B cell (primary cell): ENCODE results near the gene DSCAML1. TPM values are rescaled to one million over a fixed set of nuclear protein-coding genes. Genes with fewer than 3 reads are reported as not detected.

ENCODE experiments used
- ATAC-seq: fragments of 200-7000 bp; cut with Tn5 transposase; one replicate; pipeline ENCODE4 v1.10.0; 2021; ENCODE audit warnings: low read depth, mild to moderate bottlenecking, moderate number of reproducible peaks, moderate library complexity
- CTCF ChIA-PET: fragments of 350-600 bp; sonication (Branson Sonifier 250); formaldehyde crosslinking; loops from one replicate; lab custom pipeline; 2021; ENCODE audit warnings: antibody characterized with exemption, inconsistent platforms; lab: Charles Lee
- POLR2A ChIA-PET: fragments of 350-600 bp; sonication (Branson Sonifier 250); formaldehyde crosslinking; loops from one replicate; lab custom pipeline; 2021; ENCODE audit warnings: antibody characterized with exemption; lab: Charles Lee
- DNase-seq: peaks from one replicate; pipeline ENCODE4 v3.0.0; 2013
- H2AFZ ChIP-seq: 2 replicates; pipeline ENCODE4 v1.6.1; 2012; ENCODE audit warnings: mild to moderate bottlenecking, low read depth, low read length; ENCODE audit not compliant: insufficient read depth, poor library complexity, severe bottlenecking
- H3K27ac ChIP-seq, 2 donors: 1 replicate in 1 of 2; 2 replicates in 1 of 2; pipeline ENCODE4 v1.5.1; 2012 to 2013; ENCODE audit warnings: low read length in 2 of 2, mild to moderate bottlenecking in 2 of 2, moderate library complexity in 1 of 2
- H3K27me3 ChIP-seq, 4 experiments: fragments of 200-600 bp in 1 of 4; sonication (generic) in 1 of 4; replicated peaks in 1 of 4; 1 replicate in 2 of 4; 2 replicates in 2 of 4; pipeline versions ENCODE4 v1.6.1 to v1.7.0; 2013 to 2016; ENCODE audit warnings: low read length in 3 of 4, mild to moderate bottlenecking in 2 of 4, mixed read lengths in 1 of 4, moderate library complexity in 1 of 4; ENCODE audit not compliant: insufficient read depth in 4 of 4, control insufficient read depth in 3 of 4; ENCODE audit errors: control extremely low read depth in 1 of 4
- H3K36me3 ChIP-seq, 2 experiments: replicated peaks in 1 of 2; 1 replicate in 1 of 2; 2 replicates in 1 of 2; pipeline versions ENCODE4 v1.6.1 to v1.7.1; 2013; ENCODE audit warnings: low read length in 1 of 2; ENCODE audit not compliant: insufficient read depth in 2 of 2, control insufficient read depth in 1 of 2; ENCODE audit errors: control extremely low read depth in 1 of 2, extremely low read depth in 1 of 2
- H3K4me1 ChIP-seq, 2 donors: fragments of 200-600 bp in 1 of 2; sonication (generic) in 1 of 2; 1 replicate in 1 of 2; 2 replicates in 1 of 2; pipeline versions ENCODE4 v1.5.1 to v1.6.1; 2013 to 2017; ENCODE audit warnings: low read length in 2 of 2; ENCODE audit not compliant: control insufficient read depth in 2 of 2, insufficient read depth in 2 of 2
- H3K4me2 ChIP-seq: replicated peaks from 2 replicates; pipeline ENCODE3; 2012; ENCODE audit warnings: mild to moderate bottlenecking, low read depth, low read length; ENCODE audit not compliant: poor library complexity, severe bottlenecking
- H3K4me3 ChIP-seq, 5 experiments: fragments of 200-600 bp in 1 of 5; sonication (generic) in 1 of 5; 1 replicate in 3 of 5; 2 replicates in 2 of 5; pipeline versions ENCODE4 v1.5.1 to v1.7.0; 2011 to 2016; ENCODE audit warnings: low read length in 4 of 5, mild to moderate bottlenecking in 4 of 5, low read depth in 2 of 5, control low read depth in 1 of 5, moderate library complexity in 1 of 5; ENCODE audit not compliant: insufficient read depth in 1 of 5; ENCODE audit errors: control extremely low read depth in 1 of 5, extremely low read depth in 1 of 5
- H3K79me2 ChIP-seq: fragments of 200-600 bp; sonication (generic); one replicate; pipeline ENCODE4 v1.6.0; 2016; ENCODE audit warnings: low read length; ENCODE audit not compliant: control insufficient read depth, insufficient read depth
- H3K9ac ChIP-seq: fragments of 200-600 bp; sonication (generic); 2 replicates; pipeline ENCODE4 v1.6.1; 2017; ENCODE audit warnings: mild to moderate bottlenecking, low read length, moderate library complexity
- H3K9me3 ChIP-seq, 3 donors: one replicate each; pipeline versions ENCODE4 v1.6.1 to v1.7.1; 2013; ENCODE audit warnings: low read length in 2 of 3; ENCODE audit not compliant: control insufficient read depth in 2 of 3, insufficient read depth in 1 of 3; ENCODE audit errors: control extremely low read depth in 1 of 3
- H4K20me1 ChIP-seq: 2 replicates; pipeline ENCODE4 v1.6.0; 2012; ENCODE audit warnings: mild to moderate bottlenecking, low read length; ENCODE audit not compliant: insufficient read depth, control insufficient read depth, poor library complexity, severe bottlenecking
- H3K27ac Mint-ChIP-seq: one replicate; pipeline ENCODE4 v1.8.0; 2021; ENCODE audit warnings: mixed read lengths
- H3K27me3 Mint-ChIP-seq: one replicate; pipeline ENCODE4 v1.8.0; 2021; ENCODE audit warnings: mixed read lengths
- H3K4me1 Mint-ChIP-seq: one replicate; pipeline ENCODE4 v1.8.0; 2021; ENCODE audit warnings: mixed read lengths
- H3K4me3 Mint-ChIP-seq: one replicate; pipeline ENCODE4 v1.8.0; 2021; ENCODE audit warnings: mixed read lengths
- H3K9me3 Mint-ChIP-seq: one replicate; pipeline ENCODE4 v1.8.0; 2022; ENCODE audit warnings: mixed read lengths; ENCODE audit not compliant: insufficient read depth
- EZH2 ChIP-seq: IDR thresholded peaks from 2 replicates; pipeline ENCODE4 v1.6.1; 2012; ENCODE audit warnings: borderline replicate concordance, low read depth, mild to moderate bottlenecking, moderate library complexity, low read length; ENCODE audit not compliant: insufficient read depth, poor library complexity, severe bottlenecking
- WGBS: methylation state at CpG from one replicate; pipeline ENCODE4 v1.1.5; 2013; ENCODE audit warnings: missing lambda C conversion rate; ENCODE audit not compliant: insufficient coverage; 5-methylcytosine and 5-hydroxymethylcytosine counted together
- intact Hi-C: fragments of 100-400 bp; cut with micrococcal nuclease; formaldehyde crosslinking; loops from one replicate; pipeline ENCODE4 v1.10.0; 2022
- polyA plus RNA-seq: library from polyadenylated mRNA; depleted of rRNA; stranded (reverse); fragments of >200 nt; gene quantifications from 2 replicates; pipeline ENCODE4 v1.2.3, GENCODE V29; 2012
- total RNA-seq, 2 donors: library from RNA; stranded (reverse); fragments of 120-200 nt in 1 of 2; gene quantifications; 1 replicate in 1 of 2; 2 replicates in 1 of 2; pipeline versions ENCODE4 v1.2.3 to v1.2.4, GENCODE V29; 2013 to 2022
- TF ChIP-seq, protein P1 (sequence below): fragments of 200-600 bp; IDR thresholded peaks from one replicate; pipeline ENCODE4 v1.8.0; 2022; ENCODE audit warnings: antibody characterized with exemption, mild to moderate bottlenecking

DSCAML1 gene
- total and polyA plus RNA-seq, 2 donors (not counting 1 experiment from before 2014, with no cell fraction given): 1.2 to 6.2 TPM

DNA sequence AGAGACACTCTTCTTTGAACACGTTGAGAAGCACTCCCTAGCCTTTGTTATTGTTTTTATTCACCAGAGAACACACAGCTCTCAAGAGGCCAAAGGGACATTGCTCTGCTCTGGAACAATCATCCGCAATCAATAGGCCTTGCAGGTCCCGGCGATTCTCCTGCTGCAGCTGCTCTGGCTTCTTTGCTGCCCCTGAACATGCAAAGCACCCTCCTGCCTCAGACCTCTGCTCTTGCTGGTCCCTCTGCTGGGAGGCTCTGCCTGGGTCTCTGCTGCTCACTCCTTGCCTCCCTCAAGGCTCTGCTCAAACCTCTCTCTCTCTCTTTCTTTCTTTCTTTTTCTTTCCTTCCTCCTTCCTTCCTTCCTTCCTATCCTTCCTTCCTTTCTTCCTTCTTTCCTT, 232.7 kb downstream of the DSCAML1 start:
- CTCF ChIA-PET: no interaction called here
- H2AFZ ChIP-seq: no peak overlapping the region
- Mint-ChIP-seq H3K27ac (no peak overlapping the region), H3K9me3 (no peaks in the 10 kb centered on the region), H3K4me1 (no peaks in the 10 kb centered on the region), H3K4me3 (no peak overlapping the region), H3K27me3 (peaks cover 14% of the 10 kb centered on the region)
- H3K4me1 ChIP-seq: no peaks in the 10 kb centered on the region
- peaks cover 0 to 12% (median 0%) of the 10 kb centered on the region in 4 experiments for H3K27me3 ChIP-seq
- no peaks in the 10 kb centered on the region for H4K20me1 ChIP-seq
- intact Hi-C loops: no loop called here
- H3K79me2 ChIP-seq: no peaks in the 10 kb centered on the region
- ATAC-seq (no peak), DNase-seq (no peak)
- no peak overlapping the region for H3K4me3 ChIP-seq
- no peak overlapping the region for H3K27ac ChIP-seq
- H3K9me3 ChIP-seq: no peaks in the 10 kb centered on the region
- 97% methylated on average over 4 of the region's 4 CpGs for WGBS
- H3K9ac ChIP-seq: no peak overlapping the region
- H3K36me3 ChIP-seq: no peaks in the 10 kb centered on the region
- POLR2A ChIA-PET: no interaction called here
- TF ChIP-seq EZH2: no peak
- TF ChIP-seq, protein P1, sequence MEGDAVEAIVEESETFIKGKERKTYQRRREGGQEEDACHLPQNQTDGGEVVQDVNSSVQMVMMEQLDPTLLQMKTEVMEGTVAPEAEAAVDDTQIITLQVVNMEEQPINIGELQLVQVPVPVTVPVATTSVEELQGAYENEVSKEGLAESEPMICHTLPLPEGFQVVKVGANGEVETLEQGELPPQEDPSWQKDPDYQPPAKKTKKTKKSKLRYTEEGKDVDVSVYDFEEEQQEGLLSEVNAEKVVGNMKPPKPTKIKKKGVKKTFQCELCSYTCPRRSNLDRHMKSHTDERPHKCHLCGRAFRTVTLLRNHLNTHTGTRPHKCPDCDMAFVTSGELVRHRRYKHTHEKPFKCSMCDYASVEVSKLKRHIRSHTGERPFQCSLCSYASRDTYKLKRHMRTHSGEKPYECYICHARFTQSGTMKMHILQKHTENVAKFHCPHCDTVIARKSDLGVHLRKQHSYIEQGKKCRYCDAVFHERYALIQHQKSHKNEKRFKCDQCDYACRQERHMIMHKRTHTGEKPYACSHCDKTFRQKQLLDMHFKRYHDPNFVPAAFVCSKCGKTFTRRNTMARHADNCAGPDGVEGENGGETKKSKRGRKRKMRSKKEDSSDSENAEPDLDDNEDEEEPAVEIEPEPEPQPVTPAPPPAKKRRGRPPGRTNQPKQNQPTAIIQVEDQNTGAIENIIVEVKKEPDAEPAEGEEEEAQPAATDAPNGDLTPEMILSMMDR: no peak
- H3K4me2 ChIP-seq: no peak overlapping the region

DNA sequence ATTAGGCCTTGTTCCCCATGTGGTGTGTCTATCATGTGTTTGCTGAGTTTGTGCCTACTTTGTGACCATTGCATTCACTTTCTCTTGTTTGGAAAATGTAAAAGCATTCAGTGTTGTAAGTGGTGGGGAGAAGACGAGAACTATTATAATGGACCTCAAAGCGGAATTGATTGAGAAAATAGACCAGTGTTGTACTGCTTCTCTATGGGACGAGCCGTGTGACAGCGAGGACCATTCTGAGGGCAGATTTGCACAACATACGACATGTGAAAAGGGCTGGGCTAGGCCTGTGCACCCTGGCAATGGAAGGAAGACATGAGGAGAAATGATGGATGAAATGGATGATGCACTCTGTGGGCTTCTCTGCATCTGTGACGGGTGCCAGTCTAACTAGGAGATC, 233.5 kb downstream of the DSCAML1 start:
- H3K27me3 ChIP-seq: peaks cover 0 to 12% (median 0%) of the 10 kb centered on the region in 4 experiments
- ChIA-PET POLR2A (no interaction called here), CTCF (no interaction called here)
- TF ChIP-seq, protein P1: no peak
- no peak for TF ChIP-seq EZH2
- DNase-seq: no peak
- no peak overlapping the region for H3K4me3 ChIP-seq
- intact Hi-C loops: no loop called here
- H3K36me3 ChIP-seq: no peaks in the 10 kb centered on the region
- WGBS: 88% methylated on average over 7 of the region's 7 CpGs
- Mint-ChIP-seq H3K9me3 (no peaks in the 10 kb centered on the region), H3K4me3 (no peak overlapping the region), H3K27ac (no peak overlapping the region), H3K27me3 (peaks cover 12% of the 10 kb centered on the region), H3K4me1 (no peaks in the 10 kb centered on the region)
- no peak overlapping the region for H3K9ac ChIP-seq
- no peaks in the 10 kb centered on the region for H4K20me1 ChIP-seq
- H3K9me3 ChIP-seq: no peaks in the 10 kb centered on the region
- H2AFZ ChIP-seq: no peak overlapping the region
- no peak overlapping the region for H3K4me2 ChIP-seq
- no peak for ATAC-seq
- H3K27ac ChIP-seq: no peak overlapping the region
- H3K79me2 ChIP-seq: no peaks in the 10 kb centered on the region
- no peaks in the 10 kb centered on the region for H3K4me1 ChIP-seq
